NCI-H82 treated with DMSO at 0.1 percent for 48 hours (cell line): ENCODE measurements around the gene APMAP.

ENCODE experiments used
- DNase-seq: peaks from one replicate; lab custom pipeline; 2025; ENCODE audit not compliant: unreplicated experiment; lab: John Stamatoyannopoulos, UW

The APMAP gene

DNA sequence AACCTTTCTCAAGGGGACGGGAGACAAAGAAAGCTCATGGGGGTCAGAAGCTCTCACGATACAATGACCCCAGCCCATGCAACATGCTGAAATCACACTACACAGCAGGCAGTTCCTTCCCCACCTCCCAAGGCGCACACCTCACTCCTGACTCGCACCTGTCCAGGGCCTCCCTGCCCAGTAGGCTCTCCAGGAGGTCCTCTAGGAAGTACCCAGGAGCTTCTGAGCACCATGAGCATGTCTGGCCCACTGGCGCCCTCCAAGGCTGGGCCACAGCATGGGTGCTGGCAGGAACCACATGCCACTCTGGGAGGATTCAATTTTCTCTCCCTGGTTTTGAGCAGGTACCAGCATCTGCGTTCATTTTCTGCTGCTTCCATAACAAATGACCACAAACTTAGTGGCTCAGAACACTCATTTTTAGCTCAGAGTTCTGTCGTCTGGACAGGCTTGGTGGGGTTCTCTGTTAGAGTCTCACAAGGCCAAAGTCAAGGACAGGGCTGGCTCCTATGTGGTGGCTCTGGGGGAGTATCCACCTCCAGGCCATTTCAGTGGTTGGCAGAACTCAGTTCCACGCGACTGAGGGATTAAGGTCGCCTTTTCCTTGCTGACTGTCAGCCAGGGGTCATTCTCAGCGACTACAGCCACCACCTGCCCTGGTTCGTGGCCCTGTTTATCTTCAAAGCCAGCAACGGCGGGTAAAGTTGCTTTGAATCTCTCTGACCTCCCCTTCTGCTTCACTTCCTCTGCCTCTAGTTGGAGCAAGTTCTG is 32.7 kb upstream of the APMAP start:
- no peak for DNase-seq

DNA sequence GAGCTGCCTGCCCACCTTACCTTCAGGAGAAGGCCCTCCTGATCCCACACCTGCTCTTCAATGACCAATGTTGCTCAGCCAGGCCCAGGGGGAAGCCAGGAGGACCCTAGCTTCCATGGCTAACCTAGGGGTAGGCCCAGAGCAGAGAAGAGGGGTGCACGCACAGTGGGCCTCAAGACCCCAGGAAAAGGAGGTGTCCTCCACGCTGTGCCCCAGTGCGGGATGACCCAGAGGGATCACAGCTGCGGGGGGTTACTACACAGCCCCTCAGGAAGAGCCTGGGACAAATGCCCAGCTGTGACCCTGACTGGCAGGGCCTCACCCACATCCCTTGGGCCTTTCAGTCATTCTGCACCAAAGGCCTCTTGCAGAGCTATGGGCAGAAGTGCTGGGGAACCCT is 31.6 kb upstream of the APMAP start:
- no peak for DNase-seq

DNA sequence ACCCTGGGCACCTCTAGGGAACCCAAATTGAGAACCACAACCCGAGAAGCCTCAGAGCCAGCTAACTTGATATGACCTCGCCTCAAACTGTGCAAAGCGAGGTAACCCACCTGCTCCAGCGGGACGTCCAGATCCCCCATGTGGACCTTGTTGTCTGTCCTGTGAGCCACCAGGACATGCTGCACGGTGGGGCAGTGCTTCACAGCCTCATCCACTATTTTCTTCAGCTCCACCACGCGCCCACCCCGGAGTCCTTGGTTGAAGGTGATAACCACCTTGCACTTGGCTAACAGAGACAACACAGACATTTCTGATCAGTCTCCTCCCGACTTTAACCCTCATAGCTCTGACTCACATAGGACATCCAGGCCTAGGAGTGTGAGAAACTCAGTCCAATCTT is 30.8 kb upstream of the APMAP start:
- no peak for DNase-seq

DNA sequence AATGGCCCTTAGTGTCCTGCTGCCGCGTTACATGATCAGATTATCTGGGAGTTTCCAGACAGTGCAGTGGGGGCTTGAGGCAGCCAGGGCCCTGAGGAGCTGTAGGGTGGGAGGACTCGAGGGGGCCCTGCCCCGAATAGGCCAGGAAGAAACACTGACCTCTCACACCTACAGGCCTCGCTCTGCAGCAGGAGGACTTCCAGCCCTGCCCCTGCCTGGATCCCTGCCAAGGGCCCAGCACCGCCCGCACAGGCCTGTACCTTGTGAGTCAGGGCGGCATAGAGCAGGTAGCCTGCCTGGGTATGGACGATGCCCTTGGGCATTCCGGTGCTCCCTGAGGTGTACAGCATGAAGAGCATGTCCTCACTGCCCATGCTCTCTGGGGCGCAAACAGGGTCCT is 30.1 kb upstream of the APMAP start:
- DNase-seq: no peak

DNA sequence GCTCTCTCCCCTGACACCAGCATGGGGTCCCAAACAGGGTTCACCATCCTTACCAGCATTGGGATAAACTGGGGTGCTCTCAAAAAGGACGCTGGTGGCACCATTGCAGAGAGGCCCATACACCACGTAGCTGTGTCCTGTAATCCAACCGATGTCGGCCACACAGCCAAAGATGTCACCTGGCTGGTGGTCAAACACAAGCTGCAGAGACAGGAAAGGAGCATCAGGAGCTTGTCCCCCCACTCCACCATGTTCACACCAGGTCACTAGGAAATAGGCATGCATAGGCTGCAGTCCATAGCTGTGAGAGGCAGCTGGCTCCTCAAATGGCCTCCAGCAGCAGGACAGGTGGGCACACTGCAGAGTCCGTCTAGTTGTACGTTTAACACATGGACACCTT is 28.8 kb upstream of the APMAP start:
- DNase-seq: no peak

DNA sequence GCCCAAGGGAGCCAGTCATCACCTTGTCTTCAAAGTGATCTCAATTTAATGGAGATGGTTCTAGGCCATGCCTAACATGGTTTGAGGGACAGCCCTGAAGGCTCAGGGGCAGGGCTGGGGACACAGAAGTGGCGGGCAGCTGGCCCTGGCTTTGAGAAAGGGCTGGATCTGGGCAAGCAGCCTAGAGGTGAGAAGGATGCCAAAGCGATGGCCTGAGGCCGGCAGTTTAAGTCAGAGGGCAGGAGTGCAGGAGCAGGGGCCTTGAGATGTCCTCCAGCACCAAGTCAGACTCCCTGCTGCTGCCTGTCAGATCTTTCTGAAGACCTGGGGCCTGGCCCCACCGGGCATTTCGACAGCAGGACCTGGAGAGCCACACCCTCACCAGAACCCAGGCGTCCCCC is 28.4 kb upstream of the APMAP start:
- no peak for DNase-seq

DNA sequence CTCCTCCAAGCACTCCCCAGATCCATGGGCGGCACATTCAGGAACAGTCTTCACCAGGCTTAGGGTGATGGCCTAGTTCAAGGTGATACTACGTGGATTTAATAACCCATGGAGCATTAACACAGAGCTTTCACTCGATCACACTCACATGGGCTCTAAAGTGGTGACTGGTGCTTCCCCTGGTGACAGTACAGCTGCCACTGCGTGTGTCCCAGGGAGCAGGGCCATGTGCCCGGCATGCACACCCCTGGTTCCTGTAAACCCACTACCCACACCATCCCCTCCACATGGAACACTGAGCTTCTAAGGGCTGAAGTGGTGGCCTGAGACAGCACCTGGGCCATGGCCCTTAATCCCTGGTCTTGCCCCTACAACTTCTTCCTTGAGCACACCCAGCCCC is 27.8 kb upstream of the APMAP start:
- no peak for DNase-seq

DNA sequence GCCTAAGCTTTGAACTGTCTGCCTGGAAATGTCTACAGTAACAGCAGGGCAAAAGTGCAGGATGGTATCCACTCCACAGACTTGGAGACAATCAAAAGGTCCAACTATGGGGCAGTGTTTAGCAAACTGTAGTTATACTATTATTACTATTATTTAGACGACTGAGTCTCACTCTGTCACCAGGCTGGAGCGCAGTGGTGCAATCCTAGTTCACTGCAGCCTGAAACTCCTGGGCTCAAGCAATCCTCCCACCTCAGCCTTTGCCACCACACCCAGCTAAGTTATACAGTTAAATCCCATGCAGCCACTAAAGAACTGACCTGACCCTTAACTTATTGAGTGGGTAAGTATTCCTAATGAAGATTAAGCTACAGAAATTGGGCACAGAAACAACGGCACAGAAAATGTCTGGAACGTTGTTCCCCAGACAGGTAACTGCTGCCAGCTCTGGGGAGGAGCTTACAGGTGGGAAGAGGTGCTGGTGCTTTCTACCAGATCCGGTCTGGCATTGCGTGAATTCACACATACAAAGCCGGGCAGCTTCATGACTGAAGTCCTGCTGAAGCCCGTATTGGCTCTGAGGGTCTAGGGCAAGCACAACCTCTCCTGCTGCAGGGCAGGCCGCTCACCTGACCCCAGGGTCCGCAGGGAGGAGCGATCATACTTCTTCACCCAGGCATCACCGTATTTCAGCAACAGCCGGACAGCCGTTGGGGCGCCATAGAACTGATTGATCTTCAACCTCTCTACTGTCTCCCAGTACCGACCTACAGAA is 27.0 kb upstream of the APMAP start:
- no peak for DNase-seq

DNA sequence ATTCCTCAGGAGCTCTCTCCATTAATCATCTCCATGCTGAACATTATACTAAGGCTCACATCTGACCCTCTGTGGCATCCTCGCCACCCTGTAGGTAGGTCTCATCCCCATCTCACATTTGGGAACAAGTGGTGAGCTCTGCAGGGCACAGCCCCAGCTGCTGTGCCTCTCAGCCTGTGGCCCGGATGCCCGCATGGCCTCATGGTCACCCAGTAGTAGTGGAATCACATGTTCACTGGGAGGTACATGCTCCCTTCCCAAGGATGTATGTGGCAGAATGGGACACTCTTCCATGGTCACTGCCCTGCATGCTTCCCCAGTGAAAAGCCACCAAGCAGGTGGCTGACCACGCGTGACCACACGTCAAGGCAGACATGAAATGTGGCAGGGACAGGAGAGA is 26.3 kb upstream of the APMAP start:
- no peak for DNase-seq

DNA sequence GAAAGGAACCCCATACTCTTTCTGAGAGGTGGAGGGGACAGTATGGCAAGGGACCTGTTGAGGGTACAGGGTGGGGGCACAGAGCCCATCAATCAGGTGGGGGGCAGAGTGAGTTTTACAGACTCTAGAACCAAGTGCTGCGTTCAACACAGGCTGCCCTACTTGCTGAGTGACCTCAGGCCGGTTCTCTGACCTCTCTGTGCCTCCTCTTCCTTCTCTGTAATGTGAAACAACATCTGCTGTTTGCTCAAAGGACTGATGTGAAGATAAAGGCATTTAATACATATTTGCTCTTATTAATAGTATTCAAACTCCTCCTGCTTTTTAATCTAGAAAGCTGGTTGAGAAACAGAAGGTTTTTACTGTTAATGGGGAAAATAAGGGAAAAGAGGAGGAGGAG is 25.9 kb upstream of the APMAP start:
- no peak for DNase-seq

DNA sequence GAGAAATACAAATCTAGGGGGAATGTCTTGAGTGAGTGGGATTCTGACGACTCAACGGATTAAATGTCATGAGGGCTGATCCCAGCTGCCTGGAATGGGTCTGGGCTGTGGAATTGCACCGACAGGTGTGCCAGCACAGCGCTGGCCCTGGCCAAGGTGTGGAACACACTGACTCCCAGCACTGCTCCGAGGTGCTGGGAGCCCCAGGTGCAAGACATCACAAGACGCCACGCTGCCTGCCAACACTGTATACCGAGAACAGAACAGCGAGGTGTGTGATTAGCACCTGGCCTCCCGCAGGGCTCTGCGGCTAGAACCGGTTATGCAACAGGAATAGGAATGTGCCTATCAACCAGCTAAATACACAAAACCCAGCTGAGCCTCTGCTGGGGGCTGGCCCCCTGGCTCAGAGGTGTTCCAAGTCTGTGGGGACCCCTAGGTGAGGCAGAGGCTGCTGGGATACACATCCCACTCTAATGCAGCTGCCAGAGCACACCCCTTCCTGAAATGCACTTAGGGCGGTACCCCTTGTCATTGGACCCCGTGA is 24.8 kb upstream of the APMAP start:
- no peak for DNase-seq

DNA sequence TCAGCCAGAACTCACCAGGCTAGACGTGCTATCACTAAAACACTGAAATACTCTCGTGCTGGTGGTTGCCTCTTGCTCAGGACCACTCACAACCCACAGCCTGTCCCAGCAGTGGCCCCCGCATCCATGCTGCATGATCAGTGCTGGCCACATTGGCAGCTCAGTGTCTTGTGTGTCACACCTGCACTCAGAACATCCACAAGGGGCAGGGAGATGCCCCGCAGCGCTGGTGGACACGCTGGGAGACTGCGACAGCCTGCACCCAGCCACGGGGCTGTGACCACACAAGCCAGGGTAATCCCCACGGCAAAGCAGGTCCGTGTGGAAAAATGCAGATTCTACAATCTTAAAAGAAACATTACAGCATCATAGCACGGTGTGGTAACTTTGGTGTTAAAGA is 23.9 kb upstream of the APMAP start:
- no peak for DNase-seq

DNA sequence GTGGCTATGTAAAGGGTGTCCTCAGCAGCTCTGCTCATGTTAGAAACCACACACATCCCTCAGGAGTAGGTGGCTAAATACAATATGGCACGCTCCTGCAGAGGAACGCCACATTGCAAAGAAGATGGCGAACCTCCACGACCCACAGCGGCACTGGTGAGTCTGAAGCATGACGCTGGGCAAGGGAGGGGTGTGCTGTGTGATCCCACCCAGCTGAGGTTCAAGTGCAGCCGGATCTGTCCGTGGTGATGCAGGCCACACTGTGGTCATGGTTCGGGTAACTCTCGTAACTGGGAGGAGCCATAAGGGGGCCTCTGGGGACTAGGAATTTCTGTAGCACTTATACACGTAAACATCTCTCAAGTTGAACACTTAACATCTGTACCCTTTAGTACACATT is 23.4 kb upstream of the APMAP start:
- DNase-seq: no peak

DNA sequence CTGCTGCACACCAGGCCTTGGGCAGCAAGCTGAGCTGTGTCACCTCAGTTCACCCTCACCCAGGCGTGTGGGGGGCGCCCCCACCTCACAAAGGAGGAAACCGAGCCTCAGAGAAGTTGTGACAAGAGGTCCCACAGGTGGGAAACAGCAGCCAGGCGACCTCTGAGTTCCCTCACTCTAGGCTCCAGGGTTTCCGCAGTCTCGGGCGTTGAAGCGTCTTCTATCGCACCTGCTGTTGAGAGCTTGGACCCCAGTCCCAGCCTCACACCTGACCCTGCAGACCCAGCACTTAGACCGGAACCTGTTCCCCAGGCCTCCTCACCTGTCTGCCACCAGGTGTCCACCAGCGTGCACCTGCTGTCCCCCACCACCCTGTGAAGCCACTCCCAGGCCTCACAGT is 22.3 kb upstream of the APMAP start:
- DNase-seq: no peak

DNA sequence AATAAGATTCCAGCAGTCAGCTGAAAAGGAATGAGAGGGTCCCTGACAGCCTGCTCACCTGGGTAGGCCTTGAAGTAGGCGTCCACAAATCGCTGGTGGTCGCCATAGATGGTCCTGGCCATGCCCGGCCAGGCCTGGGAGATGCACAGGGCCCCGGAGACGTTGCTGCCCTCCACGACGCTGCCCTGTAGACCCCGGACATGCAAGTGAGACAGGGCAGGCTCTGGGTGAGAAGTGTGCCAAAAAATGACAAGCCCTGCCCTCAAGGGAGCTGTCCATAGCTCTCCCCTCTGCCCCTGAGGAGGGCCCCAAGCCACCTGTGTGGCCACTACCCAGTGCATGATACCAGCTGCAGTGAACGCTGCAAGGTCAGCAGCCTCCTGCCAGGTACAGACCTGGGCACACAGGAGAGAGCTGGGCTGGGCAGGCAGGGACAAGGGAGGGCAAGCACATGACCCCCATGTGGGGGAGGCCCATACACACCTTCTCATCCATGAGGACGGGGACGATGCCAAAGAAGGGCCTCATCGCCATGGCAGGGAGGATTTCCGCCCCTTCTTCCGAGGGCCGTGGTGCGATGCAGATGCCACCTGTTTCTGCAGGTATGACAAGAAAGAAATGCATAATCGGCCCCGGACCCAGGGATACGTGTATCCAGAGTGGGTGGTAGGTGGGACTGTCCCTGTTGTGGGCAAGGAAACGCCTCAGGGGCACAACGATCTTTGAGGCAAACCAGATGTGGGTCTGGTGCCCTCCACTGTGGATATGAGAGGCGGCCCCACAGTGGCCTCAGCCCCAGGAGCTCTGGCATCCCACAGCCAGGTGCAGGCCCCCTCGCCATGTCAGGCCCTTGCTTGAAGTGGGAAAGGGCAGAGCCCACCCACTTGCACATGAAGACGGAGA is 21.2 kb upstream of the APMAP start:
- no peak for DNase-seq

DNA sequence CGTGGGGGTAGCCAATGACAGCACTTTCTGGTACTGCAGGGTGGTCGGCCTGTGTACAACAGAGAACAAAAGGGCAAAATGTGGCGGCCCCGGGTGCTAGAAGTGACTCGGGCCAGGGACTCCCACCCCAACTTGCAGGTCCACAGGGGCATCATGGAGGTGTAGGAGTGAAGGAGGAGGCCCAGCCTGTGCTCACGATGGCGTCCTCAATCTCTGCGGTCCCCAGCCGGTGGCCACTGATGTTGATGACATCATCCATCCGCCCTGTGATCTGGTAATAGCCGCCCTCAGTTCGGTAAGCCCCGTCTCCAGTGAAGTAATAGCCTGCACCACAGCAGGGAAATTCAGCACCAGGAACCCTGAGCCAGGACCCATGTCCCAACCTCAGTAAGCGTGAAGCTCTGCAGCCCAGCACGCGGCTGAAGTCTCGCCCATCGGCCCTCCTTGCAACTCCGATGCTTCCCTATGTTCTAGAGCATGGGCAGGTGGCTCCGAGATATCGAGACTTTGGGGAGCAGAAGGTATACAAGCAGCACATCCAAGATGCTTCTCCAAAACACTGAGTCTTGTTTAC is 20.2 kb upstream of the APMAP start:
- DNase-seq: no peak

DNA sequence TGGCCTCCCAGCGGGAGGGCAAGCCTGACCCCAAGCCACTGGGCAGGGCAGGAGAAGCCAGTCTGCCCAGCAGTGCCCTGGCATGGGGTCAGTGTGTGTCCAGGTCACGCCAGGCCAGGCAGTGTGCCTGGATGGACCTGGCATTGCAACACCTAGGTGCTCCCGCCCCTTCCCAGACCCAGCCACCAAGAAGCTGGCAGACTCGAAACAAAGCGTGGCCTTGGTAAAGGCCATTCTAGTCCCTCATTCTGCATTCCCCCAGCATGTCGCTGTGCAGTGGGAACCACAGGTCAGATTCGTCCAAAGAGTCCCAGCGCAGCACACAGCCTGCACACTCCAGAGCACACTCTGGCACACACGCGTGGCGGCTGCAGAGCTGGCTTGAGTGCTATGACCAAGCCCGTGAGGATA is 19.3 kb upstream of the APMAP start:
- DNase-seq: no peak

DNA sequence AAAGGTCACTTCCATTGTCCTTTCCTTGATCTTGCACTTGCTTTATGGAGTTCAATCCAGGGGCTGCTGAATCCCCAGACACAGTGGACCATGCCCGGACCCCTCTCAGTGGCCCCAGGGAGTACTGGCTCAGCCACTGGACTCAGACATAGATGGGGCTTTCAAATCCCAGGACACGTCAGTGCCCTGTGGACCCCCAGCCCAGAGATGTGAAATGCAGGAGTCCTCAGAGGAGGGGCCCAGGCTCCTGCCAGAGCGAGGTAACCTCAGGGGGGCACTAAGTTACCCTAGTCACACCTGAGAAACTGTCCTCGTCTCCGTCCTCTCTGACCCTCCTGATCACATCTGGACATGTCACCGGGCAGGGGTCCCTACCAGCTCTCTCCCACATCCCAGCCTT is 18.7 kb upstream of the APMAP start:
- DNase-seq: no peak

DNA sequence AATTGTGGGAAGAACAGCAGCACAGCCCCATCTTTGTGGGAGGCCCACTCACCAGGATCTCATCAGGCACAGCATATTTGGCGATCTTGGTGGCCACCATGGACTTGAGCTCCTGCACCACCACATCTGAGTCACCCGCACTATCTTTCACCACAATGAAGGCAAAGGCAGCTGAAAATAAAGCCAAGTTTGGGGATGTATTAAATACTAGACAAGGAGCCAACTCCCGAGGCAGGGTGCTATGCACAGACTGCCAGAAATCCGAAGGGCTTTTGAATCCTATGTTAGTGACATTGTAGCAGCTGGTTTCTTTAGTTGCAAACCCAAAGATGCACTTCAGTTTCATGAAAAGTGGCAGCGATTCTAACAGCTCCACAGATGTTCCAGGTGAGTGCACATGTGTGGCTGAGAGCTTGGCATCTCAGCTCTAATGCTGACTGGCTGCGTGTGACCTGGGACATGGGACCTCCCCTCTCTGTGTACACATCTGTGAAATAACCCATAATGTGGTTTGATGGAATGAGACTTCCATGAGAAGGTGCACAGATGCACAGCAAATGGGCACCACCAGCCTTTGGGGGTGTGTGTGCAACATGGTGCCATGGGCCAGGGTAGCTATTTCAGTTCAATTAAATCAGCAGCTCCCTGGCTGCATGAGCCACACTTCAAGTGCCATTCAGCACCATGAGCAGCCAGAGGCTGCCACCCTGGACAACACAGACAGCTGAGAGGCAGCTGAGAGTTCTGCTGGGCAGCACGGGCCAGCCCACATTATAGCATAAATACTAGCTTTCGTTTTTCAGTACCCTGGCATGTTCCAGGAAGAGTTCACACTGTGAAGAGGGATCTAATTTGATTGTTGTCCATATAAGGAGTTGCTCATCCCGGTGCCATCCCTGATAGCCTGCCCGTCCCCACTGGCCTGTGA is 16.9 kb upstream of the APMAP start:
- DNase-seq: no peak
